ENCODE results near the gene NPIPA1. TPM values are rescaled to one million over a fixed set of nuclear protein-coding genes. Genes with fewer than 3 reads are reported as not detected.
"Not testable (repeated sequence)": the region's sequence is repeated elsewhere in the genome, so short reads cannot be mapped to it uniquely, and the experiment has no call there.

Gene NPIPA1
- total RNA-seq, 2 experiments from 2014 or later: 140 to 142 TPM

DNA sequence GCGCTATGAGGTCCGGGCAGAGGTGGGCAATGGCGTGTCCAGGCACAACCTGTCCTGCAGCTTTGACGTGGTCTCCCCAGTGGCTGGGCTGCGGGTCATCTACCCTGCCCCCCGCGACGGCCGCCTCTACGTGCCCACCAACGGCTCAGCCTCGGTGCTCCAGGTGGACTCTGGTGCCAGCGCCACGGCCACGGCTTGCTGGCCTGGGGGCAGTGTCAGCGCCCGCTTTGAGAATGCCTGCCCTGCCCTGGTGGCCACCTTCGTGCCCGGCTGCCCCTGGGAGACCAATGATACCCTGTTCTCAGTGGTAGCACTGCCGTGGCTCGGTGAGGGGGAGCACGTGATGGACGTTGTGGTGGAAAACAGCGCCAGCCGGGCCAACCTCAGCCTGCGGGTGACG is 15.0 kb upstream of the NPIPA1 start:
- H3K4me3 Mint-ChIP-seq; H3K27ac Mint-ChIP-seq; H3K9me3 Mint-ChIP-seq; POLR2A ChIA-PET; ATAC-seq (ENCODE audit: low read depth); H3K27me3 Mint-ChIP-seq; DNase-seq; H3K4me1 Mint-ChIP-seq; H3K36me3 Mint-ChIP-seq: not testable (repeated sequence)

- H3K27ac Mint-ChIP-seq; H3K27me3 Mint-ChIP-seq; H3K9me3 Mint-ChIP-seq; H3K36me3 Mint-ChIP-seq; POLR2A ChIA-PET; H3K4me3 Mint-ChIP-seq; H3K4me1 Mint-ChIP-seq; ATAC-seq (ENCODE audit: low read depth); DNase-seq: not testable (repeated sequence)
Observed at GRCh38 chr16:14922968-14923367, 14.3 kb upstream of the NPIPA1 start.

GRCh38 chr16:14923394-14924088 is 13.7 kb upstream of the NPIPA1 start:
- not testable (repeated sequence) for H3K4me1 Mint-ChIP-seq, DNase-seq

DNA sequence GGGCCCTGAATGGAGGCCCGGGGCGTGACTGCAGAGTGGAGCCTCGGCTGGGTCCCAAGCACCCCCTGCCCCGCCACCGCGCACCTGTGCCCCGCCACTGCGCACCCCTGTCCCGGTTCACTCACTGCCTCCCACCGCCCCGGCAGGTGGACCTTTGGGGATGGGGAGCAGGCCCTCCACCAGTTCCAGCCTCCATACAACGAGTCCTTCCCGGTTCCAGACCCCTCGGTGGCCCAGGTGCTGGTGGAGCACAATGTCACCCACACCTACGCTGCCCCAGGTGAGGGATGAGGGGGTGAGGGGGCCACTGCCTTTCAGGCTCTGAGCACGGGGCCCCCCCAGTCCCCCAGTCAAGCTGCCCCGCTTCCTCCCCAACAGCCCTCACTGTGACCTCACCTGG is 12.9 kb upstream of the NPIPA1 start:
- ATAC-seq (ENCODE audit: low read depth); DNase-seq; H3K4me1 Mint-ChIP-seq; H3K4me3 Mint-ChIP-seq; POLR2A ChIA-PET; H3K9me3 Mint-ChIP-seq; H3K27ac Mint-ChIP-seq; H3K27me3 Mint-ChIP-seq; H3K36me3 Mint-ChIP-seq: not testable (repeated sequence)

More at GRCh38 chr16:14923394-14924088, 13.7 kb upstream of the NPIPA1 start:
- POLR2A ChIA-PET; ATAC-seq (ENCODE audit: low read depth); H3K27me3 Mint-ChIP-seq; H3K36me3 Mint-ChIP-seq; H3K4me3 Mint-ChIP-seq; H3K9me3 Mint-ChIP-seq; H3K27ac Mint-ChIP-seq: not testable (repeated sequence)

GRCh38 chr16:14924982-14925381 is 12.3 kb upstream of the NPIPA1 start:
- H3K27me3 Mint-ChIP-seq; POLR2A ChIA-PET; H3K9me3 Mint-ChIP-seq; ATAC-seq (ENCODE audit: low read depth); H3K4me1 Mint-ChIP-seq; H3K27ac Mint-ChIP-seq; H3K4me3 Mint-ChIP-seq; H3K36me3 Mint-ChIP-seq; DNase-seq: not testable (repeated sequence)

DNA sequence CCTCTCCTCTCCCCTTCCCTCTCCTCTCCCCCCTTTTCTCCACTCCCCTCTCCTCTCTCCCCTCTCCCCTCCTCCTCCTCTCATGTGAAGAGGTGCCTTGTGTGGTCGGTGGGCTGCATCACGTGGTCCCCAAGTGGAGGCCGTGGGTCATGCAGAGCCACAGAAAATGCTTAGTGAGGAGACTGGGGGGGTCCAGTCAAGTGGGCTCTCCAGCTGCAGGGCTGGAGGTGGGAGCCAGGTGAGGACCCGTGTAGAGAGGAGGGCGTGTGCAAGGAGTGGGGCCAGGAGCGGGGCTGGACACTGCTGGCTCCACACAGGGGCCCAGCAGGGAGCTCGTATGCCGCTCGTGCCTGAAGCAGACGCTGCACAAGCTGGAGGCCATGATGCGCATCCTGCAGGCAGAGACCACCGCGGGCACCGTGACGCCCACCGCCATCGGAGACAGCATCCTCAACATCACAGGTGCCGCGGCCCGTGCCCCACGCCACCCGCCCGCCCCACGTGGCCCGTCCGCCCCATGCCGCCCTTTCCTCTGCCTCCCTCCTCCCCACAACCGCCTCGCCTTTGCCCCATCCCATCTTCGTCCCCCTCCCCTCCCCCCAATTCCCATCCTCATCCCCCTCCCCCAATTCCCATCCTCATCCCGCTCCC is 9.1 kb upstream of the NPIPA1 start:
- H3K4me3 Mint-ChIP-seq, POLR2A ChIA-PET, H3K27me3 Mint-ChIP-seq, H3K4me1 Mint-ChIP-seq, H3K9me3 Mint-ChIP-seq, DNase-seq, H3K36me3 Mint-ChIP-seq: not testable (repeated sequence)
- peak; percentile 42 for ATAC-seq (ENCODE audit: low read depth)
- peak overlapping the region; percentile 77 for H3K27ac Mint-ChIP-seq

DNA sequence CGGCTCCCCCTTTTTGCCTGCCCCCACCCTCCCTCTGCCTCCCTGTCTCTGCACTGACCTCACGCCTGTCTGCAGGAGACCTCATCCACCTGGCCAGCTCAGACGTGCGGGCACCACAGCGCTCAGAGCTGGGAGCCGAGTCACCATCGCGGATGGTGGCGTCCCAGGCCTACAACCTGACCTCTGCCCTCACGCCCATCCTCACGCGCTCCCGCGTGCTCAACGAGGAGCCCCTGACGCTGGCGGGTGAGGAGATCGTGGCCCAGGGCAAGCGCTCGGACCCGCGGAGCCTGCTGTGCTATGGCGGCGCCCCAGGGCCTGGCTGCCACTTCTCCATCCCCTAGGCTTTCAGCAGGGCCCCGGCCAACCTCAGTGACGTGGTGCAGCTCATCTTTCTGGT is 8.1 kb upstream of the NPIPA1 start:
- H3K27me3 Mint-ChIP-seq; H3K4me1 Mint-ChIP-seq; H3K4me3 Mint-ChIP-seq; DNase-seq; POLR2A ChIA-PET; H3K36me3 Mint-ChIP-seq; H3K27ac Mint-ChIP-seq; ATAC-seq (ENCODE audit: low read depth); H3K9me3 Mint-ChIP-seq: not testable (repeated sequence)

GRCh38 chr16:14930246-14930645 is 7.0 kb upstream of the NPIPA1 start:
- H3K36me3 Mint-ChIP-seq; DNase-seq; H3K27ac Mint-ChIP-seq; H3K4me3 Mint-ChIP-seq; POLR2A ChIA-PET; H3K9me3 Mint-ChIP-seq; H3K4me1 Mint-ChIP-seq; H3K27me3 Mint-ChIP-seq; ATAC-seq (ENCODE audit: low read depth): not testable (repeated sequence)

- H3K4me1 Mint-ChIP-seq; H3K27me3 Mint-ChIP-seq; H3K27ac Mint-ChIP-seq; H3K9me3 Mint-ChIP-seq; ATAC-seq (ENCODE audit: low read depth); H3K36me3 Mint-ChIP-seq; POLR2A ChIA-PET; H3K4me3 Mint-ChIP-seq; DNase-seq: not testable (repeated sequence)
Observed at GRCh38 chr16:14930971-14931370, 6.3 kb upstream of the NPIPA1 start.

DNA sequence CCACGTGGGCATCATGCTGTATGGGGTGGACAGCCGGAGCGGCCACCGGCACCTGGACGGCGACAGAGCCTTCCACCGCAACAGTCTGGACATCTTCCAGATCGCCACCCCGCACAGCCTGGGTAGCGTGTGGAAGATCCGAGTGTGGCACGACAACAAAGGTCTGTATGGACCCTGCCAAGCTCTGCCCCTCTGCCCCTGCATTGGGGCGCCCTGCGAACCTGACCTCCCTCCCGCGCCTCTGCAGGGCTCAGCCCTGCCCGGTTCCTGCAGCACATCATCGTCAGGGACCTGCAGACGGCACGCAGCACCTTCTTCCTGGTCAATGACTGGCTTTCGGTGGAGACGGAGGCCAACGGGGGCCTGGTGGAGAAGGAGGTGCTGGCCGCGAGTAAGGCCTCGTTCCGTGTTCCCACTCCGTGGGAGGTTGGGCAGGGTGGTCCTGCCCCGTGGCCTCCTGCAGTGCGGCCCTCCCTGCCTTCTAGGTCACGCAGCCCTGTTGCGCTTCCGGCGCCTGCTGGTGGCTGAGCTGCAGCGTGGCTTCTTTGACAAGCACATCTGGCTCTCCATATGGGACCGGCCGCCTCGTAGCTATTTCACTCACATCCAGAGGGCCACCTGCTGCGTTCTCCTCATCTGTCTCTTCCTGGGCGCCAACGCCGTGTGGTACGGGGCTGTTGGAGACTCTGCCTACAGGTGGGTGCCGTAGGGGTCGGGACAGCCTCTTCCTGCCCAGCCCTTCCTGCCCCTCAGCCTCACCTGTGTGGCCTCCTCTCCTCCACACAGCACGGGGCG is 4.5 kb upstream of the NPIPA1 start:
- H3K4me3 Mint-ChIP-seq; H3K4me1 Mint-ChIP-seq; POLR2A ChIA-PET; H3K9me3 Mint-ChIP-seq; H3K27ac Mint-ChIP-seq; DNase-seq; ATAC-seq (ENCODE audit: low read depth); H3K27me3 Mint-ChIP-seq; H3K36me3 Mint-ChIP-seq: not testable (repeated sequence)

- ATAC-seq (ENCODE audit: low read depth); POLR2A ChIA-PET; H3K4me3 Mint-ChIP-seq; H3K36me3 Mint-ChIP-seq; H3K27me3 Mint-ChIP-seq; H3K27ac Mint-ChIP-seq; H3K9me3 Mint-ChIP-seq; DNase-seq; H3K4me1 Mint-ChIP-seq: not testable (repeated sequence)
Observed at GRCh38 chr16:14937994-14938393, 751 bp downstream of the NPIPA1 start.

DNA sequence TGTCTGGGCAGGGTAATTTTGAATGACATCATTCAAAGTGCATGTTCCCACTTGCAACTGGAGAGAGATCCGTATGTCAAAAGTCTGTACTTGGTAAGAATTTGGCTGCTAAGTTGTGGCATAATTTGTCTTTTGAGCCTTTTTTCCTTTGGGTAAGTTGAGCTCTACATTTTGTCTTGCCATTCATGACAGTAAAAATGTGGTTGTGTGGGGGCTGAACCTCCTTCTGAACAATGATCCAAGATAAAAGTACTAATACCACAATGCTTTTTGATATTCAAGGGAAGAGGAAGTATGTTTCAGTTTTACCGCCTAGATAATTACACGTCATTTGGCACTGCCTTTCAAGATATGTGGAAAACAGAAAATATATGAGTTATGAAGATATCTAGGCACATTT is 5.4 kb downstream of the NPIPA1 start:
- H3K27me3 Mint-ChIP-seq; H3K36me3 Mint-ChIP-seq; H3K9me3 Mint-ChIP-seq; H3K4me1 Mint-ChIP-seq; H3K4me3 Mint-ChIP-seq; ATAC-seq (ENCODE audit: low read depth); POLR2A ChIA-PET; DNase-seq; H3K27ac Mint-ChIP-seq: not testable (repeated sequence)

DNA sequence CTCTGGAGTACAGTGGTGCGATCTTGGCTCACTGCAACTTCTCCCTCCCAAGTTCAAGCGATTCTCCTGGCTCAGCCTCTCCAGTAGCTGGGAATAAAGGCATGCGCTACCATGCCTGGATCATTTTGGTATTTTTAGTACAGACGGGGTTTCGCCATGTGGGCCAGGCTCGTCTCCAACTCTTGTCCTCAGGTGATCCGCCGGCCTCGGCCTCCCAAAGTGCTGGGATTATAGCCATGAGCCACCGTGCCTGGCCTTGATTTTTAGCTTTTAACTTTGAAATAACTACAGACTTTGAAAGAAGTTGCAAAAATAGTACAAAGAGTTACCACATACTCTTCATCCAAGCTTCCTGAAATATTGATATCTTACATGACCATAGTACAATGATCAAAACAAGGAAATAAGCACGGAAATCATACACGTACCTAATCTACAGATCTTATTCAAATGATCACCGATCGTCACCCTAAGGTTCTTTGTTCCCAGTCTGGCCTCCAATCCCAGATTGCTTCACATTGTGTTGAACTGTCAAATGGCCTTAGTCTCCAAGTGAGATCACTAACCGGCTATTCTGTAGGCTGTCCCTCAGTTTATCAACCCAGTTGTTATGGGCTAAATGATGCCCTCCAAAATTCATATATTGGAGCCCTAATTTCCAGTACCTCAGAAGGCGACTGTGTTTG is 18.4 kb downstream of the NPIPA1 start:
- Mint-ChIP-seq H3K27ac (no peak overlapping the region), H3K9me3 (no peaks in the 10 kb centered on the region), H3K4me3 (no peak overlapping the region), H3K36me3 (no peaks in the 10 kb centered on the region), H3K27me3 (peaks cover under 1% of the 10 kb centered on the region), H3K4me1 (no peaks in the 10 kb centered on the region)
- POLR2A ChIA-PET: no interaction called here
- DNase-seq: no peak
- no peak for ATAC-seq (ENCODE audit: low read depth)

Data from activated naive CD8-positive, alpha-beta T cell treated with anti-CD3 and anti-CD28 coated beads, Interleukin-2, amount 10 ng/mL, durations not matched to agents 7 days and 5 days (primary cell).